H54 (cell line): ENCODE results near the gene STK38L.

Experiments used
- DNase-seq: peaks from one replicate; pipeline ENCODE4 v3.0.0; 2011; ENCODE audit warnings: low spot score, mixed read lengths; ENCODE audit not compliant: insufficient read length
- FAIRE-seq: peaks from 3 replicates; lab custom pipeline; 2011; peaks lifted over from hg19 to GRCh38; lab: Jason Lieb, UNC
- POLR2A ChIP-seq: IDR thresholded peaks from 2 replicates; pipeline ENCODE4 v1.6.1; 2011; ENCODE audit warnings: low read depth, mild to moderate bottlenecking, low read length

The STK38L gene

GRCh38 chr12:27274706-27275105, 30.6 kb downstream of the STK38L start:
- FAIRE-seq (no peak), DNase-seq (no peak)
- TF ChIP-seq POLR2A: no peak

- FAIRE-seq: no peak
- no peak for TF ChIP-seq POLR2A
- no peak for DNase-seq
These were observed 32.2 kb downstream of the STK38L start for GRCh38 chr12:27276275-27276674.

DNA sequence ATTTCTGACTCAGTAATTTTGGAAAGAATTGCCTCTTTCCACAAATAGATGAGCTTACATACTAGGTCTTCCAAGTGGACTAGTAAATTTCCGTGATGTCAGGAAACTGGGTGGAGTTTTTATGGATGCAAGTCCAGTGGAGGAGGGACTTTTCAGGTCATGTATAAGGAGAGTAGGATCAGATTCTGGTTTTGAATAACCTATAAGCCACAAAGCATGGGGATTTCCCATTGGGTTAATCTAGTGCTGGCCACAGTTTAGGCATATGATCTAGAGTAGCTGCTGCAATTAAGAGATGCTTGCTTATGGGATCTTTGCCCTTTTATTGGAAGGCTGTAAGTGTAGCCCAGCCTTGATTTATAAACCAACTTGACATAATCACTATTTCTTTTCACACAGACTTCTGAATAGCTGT, 33.8 kb downstream of the STK38L start:
- peak; percentile 91 for FAIRE-seq
- TF ChIP-seq POLR2A: no peak
- DNase-seq: peak; percentile 7

DNA sequence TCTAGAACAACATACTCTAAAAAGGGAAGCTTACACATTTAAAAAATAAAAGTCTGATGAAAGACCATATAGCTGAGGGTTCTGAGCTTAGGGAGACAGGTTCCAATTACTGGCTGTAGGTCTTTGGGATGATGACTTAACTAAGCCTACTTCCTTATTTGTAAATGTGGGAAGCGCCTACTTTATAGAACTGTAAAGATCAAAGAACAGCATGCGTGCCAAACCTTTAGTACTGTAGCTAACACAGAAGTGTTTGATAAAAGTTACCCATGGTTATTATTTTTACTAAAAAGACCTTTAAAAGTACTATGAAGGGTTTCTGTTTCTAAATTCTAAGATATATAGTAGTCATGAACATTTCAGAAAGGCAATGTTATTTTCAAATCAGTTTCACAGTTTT, 35.7 kb downstream of the STK38L start:
- FAIRE-seq: no peak
- no peak for TF ChIP-seq POLR2A
- no peak for DNase-seq

- no peak for TF ChIP-seq POLR2A
- DNase-seq: no peak
- FAIRE-seq: peak; percentile 11
These were observed 36.3 kb downstream of the STK38L start for GRCh38 chr12:27280412-27280811.

DNA sequence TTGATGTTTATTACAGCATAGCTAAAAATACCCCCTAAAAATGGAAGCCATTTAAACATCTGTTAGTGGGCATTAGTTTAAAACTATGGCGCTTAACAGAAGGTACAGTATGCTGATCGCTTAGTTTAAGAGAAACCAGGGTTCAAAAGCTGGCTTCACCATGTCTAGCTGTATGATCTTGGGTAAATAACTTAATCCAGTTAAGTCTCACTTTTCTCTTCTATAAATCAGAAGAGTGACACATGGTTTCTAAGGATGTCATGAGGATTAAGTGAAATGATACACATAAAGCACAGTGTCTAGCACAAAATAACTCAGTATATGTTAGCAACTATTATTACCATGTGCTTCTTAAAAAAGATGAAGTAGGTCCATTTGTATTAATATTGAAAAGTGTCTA, 38.7 kb downstream of the STK38L start:
- FAIRE-seq: peak; percentile 15
- no peak for DNase-seq
- TF ChIP-seq POLR2A: no peak

DNA sequence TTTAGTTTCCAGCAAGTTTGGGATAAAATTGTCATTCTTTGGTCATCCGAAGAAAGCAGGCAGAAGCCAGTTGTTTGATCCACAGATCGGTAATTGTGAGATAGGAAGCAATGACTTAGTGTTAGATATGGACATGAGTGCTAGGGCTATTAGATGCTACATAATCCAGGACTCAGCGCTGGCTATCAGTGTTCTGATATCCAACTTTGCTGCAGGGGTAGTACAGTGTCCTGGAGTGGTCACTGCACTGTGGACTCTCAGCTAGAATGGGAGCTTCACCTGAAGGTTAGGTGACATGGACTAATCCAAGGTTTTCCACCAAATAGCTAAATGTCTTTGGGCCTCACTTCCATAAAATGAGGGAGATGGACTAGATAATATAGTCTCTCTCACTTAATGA, 39.9 kb downstream of the STK38L start:
- no peak for TF ChIP-seq POLR2A
- DNase-seq: no peak
- FAIRE-seq: no peak

DNA sequence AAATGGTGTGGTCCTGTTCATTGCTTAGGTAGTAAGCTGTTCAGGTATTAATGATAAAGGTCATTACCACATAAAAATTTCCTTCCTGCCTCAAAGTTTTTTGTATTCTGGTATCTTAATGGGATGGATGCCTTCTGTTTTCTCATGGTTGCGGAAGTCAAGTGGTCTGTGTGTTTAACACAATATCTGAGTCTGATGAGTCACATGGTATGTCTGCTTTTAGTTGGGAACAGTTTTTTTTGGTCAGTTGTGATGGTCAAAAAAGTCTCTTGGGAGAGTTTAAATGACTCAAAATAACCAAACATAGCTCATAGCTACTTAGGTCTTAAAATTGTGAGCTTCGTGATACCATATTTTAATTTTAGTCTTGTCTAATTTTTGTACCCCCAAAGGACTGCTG, 40.7 kb downstream of the STK38L start:
- FAIRE-seq: peak; percentile 82
- no peak for DNase-seq
- TF ChIP-seq POLR2A: no peak

GRCh38 chr12:27285403-27285802, 41.3 kb downstream of the STK38L start:
- FAIRE-seq: peak; percentile 76
- no peak for DNase-seq
- TF ChIP-seq POLR2A: no peak

DNA sequence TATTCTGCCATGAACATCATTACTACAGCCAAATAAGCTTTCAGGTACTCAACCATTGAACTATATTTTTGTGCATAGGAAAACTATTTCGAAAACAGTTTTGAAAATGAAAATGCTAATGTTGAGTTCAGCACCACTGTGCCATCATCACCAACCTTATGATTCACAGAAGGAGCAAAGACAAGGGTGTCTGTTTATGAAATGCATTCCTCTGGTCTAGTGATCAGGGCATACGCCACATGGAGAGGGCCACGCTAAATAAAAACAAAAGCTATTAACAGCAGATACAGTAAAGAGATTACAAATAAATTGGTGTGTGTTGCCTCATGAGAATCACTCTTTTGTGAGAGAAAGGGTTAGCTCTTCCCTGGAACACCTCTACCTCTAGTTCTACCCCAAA, 45.3 kb downstream of the STK38L start:
- DNase-seq: no peak
- no peak for TF ChIP-seq POLR2A
- no peak for FAIRE-seq

GRCh38 chr12:27290501-27291168, 46.5 kb downstream of the STK38L start:
- FAIRE-seq (no peak), DNase-seq (no peak)
- no peak for TF ChIP-seq POLR2A

GRCh38 chr12:27291862-27292261, 47.8 kb downstream of the STK38L start:
- FAIRE-seq: peak; percentile 6
- no peak for DNase-seq
- TF ChIP-seq POLR2A: no peak

- FAIRE-seq (no peak), DNase-seq (no peak)
- no peak for TF ChIP-seq POLR2A
These were observed 48.6 kb downstream of the STK38L start for GRCh38 chr12:27292718-27293117.

DNA sequence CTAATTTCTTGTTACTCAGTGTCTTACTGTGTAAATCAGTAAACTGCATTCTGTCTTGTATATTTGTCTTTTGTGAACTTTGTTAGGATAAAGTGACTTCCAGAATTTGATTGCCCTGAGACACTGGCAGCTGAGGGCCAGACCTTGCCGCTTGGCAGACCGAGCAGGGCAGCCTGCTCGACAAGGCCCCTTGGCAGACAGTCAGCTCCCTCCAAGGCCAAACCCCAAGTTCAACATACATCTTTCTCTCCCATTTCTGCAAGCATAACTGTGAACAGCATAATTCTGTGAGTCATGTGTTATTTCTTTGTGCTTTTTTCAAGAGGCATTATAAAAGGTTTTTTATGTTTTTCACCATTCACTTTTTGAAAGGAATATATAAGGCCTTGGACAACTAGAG, 49.4 kb downstream of the STK38L start:
- FAIRE-seq (no peak), DNase-seq (no peak)
- no peak for TF ChIP-seq POLR2A

DNA sequence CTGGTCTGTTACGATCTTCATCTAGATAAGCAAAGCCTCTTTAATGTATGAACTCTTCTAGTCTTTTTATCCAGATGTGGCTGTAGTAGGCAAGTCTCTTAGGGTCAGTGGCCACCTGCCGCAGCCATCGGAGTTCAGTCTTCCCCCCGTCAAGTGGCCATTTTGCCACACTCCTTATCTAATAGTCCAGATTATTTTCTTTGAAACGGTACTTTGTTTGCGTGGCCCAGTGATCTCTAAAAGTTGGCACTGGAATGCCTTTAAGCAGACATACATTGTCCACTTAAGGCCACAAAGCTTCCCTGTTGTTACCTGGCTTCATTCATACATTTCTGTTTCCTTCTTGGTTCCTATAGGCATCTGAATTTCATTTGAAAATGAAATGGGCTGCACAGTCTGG, 52.6 kb downstream of the STK38L start:
- no peak for FAIRE-seq
- no peak for TF ChIP-seq POLR2A

DNA sequence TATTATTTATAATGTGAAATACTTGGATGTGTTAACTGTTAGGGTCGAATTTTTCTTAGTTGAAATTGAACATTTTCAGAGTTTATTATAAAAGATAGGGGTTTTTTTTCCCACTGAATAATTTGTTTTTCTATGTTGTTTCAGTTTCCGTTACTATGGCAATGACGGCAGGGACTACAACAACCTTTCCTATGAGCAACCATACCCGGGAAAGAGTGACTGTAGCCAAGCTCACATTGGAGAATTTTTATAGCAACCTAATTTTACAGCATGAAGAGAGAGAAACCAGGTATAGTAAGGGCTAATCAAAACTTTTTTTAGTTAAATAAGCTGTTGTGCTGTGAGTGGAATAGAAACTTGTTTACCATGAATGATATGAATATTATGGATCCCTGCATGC, 53.5 kb downstream of the STK38L start:
- no peak for TF ChIP-seq POLR2A
- FAIRE-seq (no peak), DNase-seq (no peak)

More for the DNA sequence above, 52.6 kb downstream of the STK38L start:
- no peak for DNase-seq

- no peak for TF ChIP-seq POLR2A
- FAIRE-seq (no peak), DNase-seq (no peak)
These were observed 55.0 kb downstream of the STK38L start for GRCh38 chr12:27299102-27299501.
